ENCODE data around the gene LAMA3. TPM values are rescaled to one million over a fixed set of nuclear protein-coding genes. Genes with fewer than 3 reads are reported as not detected.

The LAMA3 gene
- total and polyA plus RNA-seq, 8 donors, result 2.1 to 13.9 (median 5.1) TPM

GRCh38 chr18:23835091-23835490, 145.8 kb downstream of the LAMA3 start:
- intact Hi-C loops (cut with DNase I), result no loop called here
- WGBS, 2 donors, result 83 to 88% methylated on average over 3 of the region's 3 CpGs
- no peak for ATAC-seq
- Histone ChIP-seq H3K9me3 (no peaks in the 10 kb centered on the region), H3K36me3 (no peaks in the 10 kb centered on the region), H3K27ac (no peak overlapping the region), H3K4me1 (no peaks in the 10 kb centered on the region), H3K4me3 (no peak overlapping the region), H3K27me3 (no peaks in the 10 kb centered on the region)
- DNase-seq, result no peak
- FAIRE-seq, result no peak
- TF ChIP-seq CTCF (IDR thresholded peaks at IDR 0.05), result no peak

- H3K9me3 ChIP-seq, result no peaks in the 10 kb centered on the region
- 75 to 77% methylated on average over 4 of the region's 4 CpGs for WGBS, 2 donors
- no peaks in the 10 kb centered on the region for H3K27me3 ChIP-seq
- no peak for FAIRE-seq
- H3K36me3 ChIP-seq, result no peaks in the 10 kb centered on the region
- no peak for DNase-seq
- no peak overlapping the region for H3K4me3 ChIP-seq
- no peak for TF ChIP-seq CTCF (IDR thresholded peaks at IDR 0.05)
- no peaks in the 10 kb centered on the region for H3K4me1 ChIP-seq
- intact Hi-C loops (cut with DNase I), result no loop called here
- ATAC-seq, result peak in 3 of 4 donors; percentile 34 to 44 (median 41)
- H3K27ac ChIP-seq, result no peak overlapping the region
These were observed 146.3 kb downstream of the LAMA3 start for GRCh38 chr18:23835506-23835905.

DNA sequence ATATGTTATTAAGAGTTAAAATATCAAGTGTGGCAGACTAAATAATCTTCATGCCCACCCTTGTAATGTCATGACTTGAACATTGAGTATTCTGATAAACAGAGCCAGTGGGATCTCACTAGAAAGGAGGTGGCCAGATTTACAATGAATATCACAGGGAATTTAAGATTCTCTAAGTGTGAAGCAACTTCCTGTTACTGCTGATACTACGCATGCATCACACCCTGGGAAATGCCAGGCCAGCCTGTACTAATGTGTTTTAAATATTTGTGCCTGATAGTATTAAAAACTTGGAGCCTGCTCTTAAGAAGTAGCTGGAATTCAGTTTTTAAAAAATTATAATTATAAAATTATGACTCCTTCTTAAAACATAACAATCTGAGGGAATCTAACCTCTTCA, 148.3 kb downstream of the LAMA3 start:
- no peak overlapping the region for H3K27ac ChIP-seq
- no peak for FAIRE-seq

DNA sequence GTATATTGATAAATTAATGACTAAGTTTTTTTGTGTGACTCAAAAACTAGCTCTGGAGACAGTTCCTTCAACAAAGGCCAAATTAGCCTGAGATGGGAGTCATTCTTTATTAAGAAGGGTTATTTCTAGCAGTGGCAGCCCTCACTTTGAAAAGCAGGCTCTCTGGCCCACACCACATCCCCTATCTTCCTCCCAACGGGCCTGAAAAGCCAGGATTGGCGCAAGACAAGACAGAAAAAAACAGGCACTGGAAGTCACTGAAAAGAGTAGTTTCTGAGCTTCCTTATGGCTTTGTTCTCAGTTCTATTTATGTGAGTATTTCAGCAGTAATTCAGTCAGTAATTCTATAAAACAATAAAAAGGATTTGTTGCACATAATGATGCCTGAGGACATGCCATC, 149.0 kb downstream of the LAMA3 start:
- no peaks in the 10 kb centered on the region for H3K36me3 ChIP-seq
- no peaks in the 10 kb centered on the region for H3K9me3 ChIP-seq
- no peak overlapping the region for H3K4me3 ChIP-seq
- FAIRE-seq (no peak), ATAC-seq (no peak), DNase-seq (no peak)
- 63% methylated on average over 2 of the region's 2 CpGs for WGBS, 2 donors
- no peaks in the 10 kb centered on the region for H3K27me3 ChIP-seq
- TF ChIP-seq CTCF (IDR thresholded peaks at IDR 0.05), result no peak
- no peaks in the 10 kb centered on the region for H3K4me1 ChIP-seq
- H3K27ac ChIP-seq, result no peak overlapping the region
- intact Hi-C loops (cut with DNase I), result no loop called here

More for the DNA sequence above, 148.3 kb downstream of the LAMA3 start:
- intact Hi-C loops (cut with DNase I), result no loop called here
- Histone ChIP-seq H3K27me3 (no peaks in the 10 kb centered on the region), H3K4me1 (no peaks in the 10 kb centered on the region), H3K4me3 (no peak overlapping the region), H3K9me3 (no peaks in the 10 kb centered on the region), H3K36me3 (no peaks in the 10 kb centered on the region)
- 88 to 95% methylated on average over 1 of the region's 1 CpG for WGBS, 2 donors
- ATAC-seq (no peak), DNase-seq (no peak)
- no peak for TF ChIP-seq CTCF (IDR thresholded peaks at IDR 0.05)

GRCh38 chr18:23838801-23839366, 149.6 kb downstream of the LAMA3 start:
- WGBS, 2 donors, result 72 to 76% methylated on average over 7 of the region's 7 CpGs
- Histone ChIP-seq H3K36me3 (no peaks in the 10 kb centered on the region), H3K27ac (no peak overlapping the region), H3K9me3 (no peaks in the 10 kb centered on the region), H3K4me1 (no peaks in the 10 kb centered on the region), H3K4me3 (no peak overlapping the region), H3K27me3 (no peaks in the 10 kb centered on the region)
- intact Hi-C loops (cut with DNase I), result no loop called here
- no peak for FAIRE-seq
- ATAC-seq, result no peak
- TF ChIP-seq CTCF (IDR thresholded peaks at IDR 0.05), result no peak
- no peak for DNase-seq
